Activated T-helper 9 cell treated with anti-CD3 and anti-CD28 coated beads, Interleukin-2, amount 50 U/mL, for 16 hours (primary cell): ENCODE measurements around the gene CDC42EP1.

Source experiments
- DNase-seq: peaks from one replicate; pipeline ENCODE4 v3.0.0-alpha.2; 2020; ENCODE audit warnings: low read depth

CDC42EP1 gene

GRCh38 chr22:37560608-37561211 is 430 bp downstream of the CDC42EP1 start:
- no peak for DNase-seq

DNA sequence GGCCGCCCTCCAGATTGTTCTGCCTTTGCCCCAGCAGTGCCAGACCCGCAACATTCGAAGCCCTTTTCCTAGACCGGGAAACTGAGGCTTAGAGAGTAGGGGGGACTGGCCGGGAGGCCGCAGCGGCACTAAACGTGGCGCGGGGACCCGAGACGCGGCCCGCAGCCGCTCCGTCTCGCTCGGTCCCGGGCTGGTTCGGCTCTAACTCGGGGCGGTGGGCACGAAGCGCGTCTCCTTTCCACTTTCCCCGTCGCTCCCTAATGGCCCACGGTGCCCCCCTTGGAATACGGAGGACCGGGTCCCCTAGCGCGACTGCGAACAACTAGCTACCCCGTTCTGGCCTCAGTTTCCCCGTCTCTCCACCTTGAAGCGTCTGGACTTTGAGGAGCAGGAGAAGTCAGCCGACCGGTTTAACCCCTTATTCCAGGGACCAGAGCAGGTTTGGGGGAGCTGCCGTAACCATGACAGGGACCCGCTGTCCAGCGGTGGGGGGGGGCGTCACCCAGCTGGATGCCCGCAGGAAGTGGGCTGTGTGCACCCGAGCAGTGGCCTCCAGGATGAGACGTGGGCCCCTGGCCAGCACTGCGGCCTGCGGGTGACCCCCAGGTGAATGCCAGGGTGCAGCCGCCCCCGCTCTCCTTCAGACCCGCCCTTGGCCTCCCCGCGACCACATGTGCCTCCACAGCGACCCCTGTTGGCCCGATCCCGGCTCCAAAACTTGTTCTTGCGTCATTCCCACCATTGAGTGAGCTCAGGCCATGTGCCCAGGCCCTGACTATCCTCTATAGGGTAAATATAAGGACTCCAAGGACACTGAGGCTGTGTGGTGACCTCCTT is 1.1 kb downstream of the CDC42EP1 start:
- DNase-seq = peak; percentile 69

DNA sequence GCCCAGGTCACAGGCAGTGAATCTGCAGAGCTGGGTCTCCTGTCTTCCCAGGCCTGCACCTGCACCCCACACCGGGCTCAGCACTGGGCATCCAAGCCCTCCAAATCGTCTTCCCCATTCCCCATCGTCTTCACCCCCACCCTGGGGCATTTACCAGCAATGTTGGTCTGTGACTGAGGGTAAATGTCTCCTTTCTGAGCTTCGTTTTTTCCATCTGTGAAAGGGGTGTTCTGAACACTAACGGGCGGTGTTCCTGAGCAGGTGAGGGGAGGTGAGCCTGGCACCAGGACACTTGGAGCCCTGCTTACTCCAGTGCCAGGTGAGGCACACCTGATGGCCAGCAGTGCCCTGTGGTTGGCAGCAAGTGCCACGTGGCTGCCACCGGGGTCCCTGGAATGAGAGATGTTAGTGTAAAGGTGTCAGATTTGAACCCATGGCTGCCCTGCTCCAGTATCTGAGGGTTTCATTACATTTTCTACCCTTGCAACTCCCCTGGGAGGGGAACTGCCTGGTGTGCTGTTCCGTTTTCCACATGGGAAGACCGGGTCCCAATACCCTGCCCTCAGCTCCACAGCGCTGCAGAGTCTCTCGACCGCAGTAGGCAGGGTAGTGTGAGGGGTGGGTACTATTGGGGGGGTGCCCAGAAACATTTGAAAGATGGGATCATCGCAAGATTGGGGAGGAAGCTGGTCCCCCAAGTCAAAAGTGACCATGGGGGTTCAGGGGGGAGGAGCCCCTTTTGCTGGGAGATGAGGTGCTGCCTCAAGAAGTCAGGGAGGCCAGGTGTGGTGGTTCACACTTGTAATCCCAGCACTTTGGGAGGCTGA is 2.0 kb downstream of the CDC42EP1 start:
- DNase-seq = no peak

- no peak for DNase-seq
These were observed 3.1 kb downstream of the CDC42EP1 start for GRCh38 chr22:37563153-37564081.

GRCh38 chr22:37564111-37564711 is 3.9 kb downstream of the CDC42EP1 start:
- no peak for DNase-seq

DNA sequence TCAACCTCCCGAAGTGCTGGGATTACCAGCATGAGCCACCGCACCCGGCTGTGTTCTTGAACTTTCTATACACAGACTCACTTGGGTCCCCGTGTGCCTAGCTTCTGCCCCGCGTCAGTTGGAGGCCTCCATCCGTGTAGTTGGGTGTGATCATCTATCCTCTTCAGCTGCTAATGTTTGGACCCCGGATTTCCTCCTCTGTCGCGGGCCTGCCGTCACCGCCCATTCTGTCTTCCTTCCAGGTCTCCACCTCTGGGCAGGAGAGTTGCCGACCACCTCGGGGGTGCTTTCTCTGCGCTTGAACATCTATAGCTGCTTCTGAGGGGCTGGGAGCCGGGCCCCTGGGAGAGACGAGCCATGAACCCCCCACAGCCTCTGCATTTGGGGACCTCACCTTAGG is 5.5 kb downstream of the CDC42EP1 start:
- no peak for DNase-seq

DNA sequence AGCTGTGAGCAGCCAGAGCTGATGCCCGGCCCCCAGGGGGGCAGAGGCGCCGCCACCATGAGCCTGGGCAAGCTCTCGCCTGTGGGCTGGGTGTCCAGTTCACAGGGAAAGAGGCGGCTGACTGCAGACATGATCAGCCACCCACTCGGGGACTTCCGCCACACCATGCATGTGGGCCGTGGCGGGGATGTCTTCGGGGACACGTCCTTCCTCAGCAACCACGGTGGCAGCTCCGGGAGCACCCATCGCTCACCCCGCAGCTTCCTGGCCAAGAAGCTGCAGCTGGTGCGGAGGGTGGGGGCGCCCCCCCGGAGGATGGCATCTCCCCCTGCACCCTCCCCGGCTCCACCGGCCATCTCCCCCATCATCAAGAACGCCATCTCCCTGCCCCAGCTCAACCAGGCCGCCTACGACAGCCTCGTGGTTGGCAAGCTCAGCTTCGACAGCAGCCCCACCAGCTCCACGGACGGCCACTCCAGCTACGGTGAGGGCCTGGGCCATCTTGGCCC is 6.1 kb downstream of the CDC42EP1 start:
- peak; percentile 30 for DNase-seq

- peak; percentile 87 for DNase-seq
These were observed 6.9 kb downstream of the CDC42EP1 start for GRCh38 chr22:37566903-37567798.

DNA sequence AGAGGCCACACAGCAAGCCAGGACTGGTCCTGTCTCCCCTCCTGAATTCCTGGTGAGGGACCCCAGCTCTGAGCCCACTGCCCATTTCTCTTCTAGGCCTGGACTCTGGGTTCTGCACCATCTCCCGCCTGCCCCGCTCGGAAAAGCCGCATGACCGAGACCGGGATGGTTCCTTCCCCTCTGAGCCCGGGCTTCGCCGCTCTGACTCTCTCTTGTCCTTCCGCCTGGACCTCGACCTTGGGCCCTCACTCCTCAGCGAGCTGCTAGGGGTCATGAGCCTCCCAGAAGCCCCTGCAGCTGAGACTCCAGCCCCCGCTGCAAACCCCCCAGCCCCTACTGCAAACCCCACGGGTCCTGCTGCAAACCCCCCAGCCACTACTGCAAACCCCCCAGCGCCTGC is 7.7 kb downstream of the CDC42EP1 start:
- no peak for DNase-seq

DNA sequence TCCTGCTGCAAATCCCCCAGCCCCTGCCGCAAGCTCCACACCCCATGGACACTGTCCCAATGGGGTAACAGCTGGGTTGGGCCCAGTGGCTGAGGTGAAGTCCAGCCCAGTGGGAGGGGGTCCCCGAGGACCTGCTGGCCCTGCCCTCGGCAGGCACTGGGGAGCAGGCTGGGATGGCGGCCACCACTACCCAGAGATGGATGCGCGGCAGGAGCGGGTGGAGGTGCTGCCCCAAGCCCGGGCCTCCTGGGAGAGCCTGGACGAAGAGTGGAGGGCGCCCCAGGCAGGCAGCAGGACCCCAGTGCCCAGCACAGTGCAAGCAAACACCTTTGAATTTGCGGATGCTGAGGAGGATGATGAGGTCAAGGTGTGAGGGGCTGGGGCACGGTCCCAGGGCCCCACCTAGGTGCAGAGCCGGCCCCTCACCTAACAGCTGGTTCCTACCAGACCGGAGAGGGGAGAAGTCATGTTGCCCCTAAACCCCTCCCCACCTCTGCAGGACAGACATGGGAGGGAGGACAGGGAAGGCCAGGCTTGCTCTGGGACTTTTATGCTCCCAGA is 8.2 kb downstream of the CDC42EP1 start:
- DNase-seq = no peak

- no peak for DNase-seq
These were observed 9.0 kb downstream of the CDC42EP1 start for GRCh38 chr22:37569009-37569920.

DNA sequence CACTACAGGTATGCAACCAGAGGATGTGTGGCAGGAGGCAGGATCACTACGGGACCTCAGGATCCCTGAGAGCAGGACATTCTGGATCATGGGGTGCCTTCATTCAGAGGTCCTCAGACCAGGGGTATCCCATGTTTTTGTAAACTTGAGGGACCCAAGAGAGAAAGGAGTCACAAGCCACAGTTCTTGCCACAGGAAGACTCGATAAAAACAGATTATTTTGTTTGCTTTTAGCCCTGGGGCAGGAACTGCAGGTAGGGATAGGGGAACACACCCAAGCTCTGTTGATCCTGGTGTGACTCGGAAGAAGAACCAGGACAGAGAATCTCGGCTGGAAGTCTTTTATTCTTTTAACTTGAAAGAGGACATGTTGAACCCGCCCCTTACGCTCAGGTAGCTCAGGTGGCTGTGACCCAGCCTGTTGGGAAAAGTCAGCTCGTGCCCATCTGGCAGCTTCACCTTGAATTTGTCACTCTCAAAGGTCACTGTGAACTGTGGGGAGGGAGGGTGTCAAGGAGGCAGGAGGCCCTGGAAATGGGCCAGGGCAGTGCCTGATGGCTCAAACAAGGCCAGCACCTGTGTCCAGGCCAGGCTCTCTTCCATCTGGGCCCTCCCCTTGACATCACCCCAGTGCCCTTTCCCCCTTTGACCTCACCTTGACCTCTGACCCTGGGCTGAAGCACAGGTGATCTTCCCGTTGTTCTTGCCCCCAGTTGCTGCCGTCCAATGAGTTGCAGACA is 9.8 kb downstream of the CDC42EP1 start:
- DNase-seq = no peak

- no peak for DNase-seq
These were observed 10.3 kb downstream of the CDC42EP1 start for GRCh38 chr22:37570661-37570976.

DNA sequence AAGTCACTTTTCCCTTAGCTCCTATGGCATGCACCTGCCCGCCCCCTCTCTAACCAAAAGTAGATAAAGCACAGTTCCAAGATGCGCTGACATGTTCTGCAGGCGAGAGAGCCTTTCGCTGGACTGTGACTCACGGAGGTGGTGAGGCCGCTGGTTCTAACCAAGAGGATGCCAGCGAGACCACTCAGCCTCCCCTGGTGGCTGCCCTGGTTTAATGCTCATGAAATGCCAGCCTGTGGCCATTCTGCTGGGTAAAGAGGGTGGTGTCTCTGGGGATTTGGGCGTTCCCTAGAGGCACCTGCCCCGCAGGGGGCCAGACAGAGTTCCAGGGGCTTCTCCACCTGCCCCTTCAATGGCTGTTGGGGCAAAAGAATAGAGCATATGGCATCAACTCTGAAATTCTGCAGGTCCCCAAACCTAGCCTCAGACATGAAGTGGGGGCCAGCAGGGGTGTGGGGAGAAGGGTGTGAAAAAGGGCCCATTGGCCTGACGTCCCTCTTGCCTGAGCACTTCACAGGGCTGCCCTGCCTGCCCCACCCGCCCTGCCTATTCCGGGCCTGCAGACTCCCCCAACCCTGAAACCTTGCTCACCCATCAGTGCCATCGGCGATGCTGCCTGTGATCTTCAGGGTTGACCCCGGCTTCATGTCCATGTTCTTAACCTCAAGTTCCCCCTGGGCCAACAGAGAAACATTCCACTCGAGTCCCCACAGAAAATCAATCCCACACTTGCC is 11.1 kb downstream of the CDC42EP1 start:
- DNase-seq = no peak

- DNase-seq = no peak
These were observed 11.7 kb downstream of the CDC42EP1 start for GRCh38 chr22:37571992-37572373.

DNA sequence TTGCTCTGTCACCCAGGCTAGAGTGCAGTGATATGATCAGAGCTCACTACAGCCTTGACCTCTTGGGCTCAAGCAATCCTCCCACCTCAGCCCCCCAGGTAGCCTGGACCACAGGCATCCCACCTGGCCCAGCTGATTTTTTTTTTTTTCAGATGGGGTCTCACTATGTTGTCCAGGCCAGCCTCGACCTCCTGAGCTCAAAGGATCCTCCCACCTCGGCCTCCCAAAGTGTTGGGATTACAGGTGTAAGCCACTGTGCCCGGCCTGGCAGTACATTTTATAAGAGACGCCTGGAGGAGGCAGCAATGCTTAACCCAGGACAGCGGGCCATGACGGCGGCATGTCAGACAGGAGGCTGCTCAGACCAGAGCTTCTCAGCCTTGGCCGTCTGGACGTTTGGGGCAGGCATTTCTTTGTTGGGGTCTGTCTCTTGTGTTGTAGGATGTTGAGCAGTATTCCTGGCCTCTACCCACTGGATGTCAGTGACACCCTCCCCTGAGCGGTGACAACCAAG is 15.3 kb downstream of the CDC42EP1 start:
- DNase-seq = no peak

DNA sequence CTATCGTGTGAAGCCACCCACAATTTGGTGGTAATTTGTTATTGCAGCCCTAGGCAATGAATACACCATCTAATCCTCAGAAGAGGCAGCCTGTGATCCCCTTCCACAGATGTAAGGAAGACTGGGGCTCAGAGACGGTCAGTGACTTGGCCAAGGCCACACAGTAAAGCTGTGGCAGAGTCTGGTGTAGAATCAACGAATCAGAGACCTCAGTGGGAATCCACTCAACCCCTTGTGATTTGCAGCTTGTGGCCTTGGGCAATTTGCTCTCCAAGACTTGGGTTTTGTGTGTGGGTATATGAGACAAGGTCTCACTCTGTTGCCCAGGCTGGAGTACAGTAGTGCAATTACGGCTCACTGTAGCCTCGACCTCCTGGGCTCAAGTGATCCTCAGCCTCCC is 17.7 kb downstream of the CDC42EP1 start:
- DNase-seq = no peak
